ENCODE results near the gene IRF9. TPM values are rescaled to one million over a fixed set of nuclear protein-coding genes. Genes with fewer than 3 reads are reported as not detected.

IRF9 gene
- total and polyA plus RNA-seq, 2 of the 13 experiments (the other 11 are each of a cell fraction or from before 2014, with no cell fraction given) = 14.9 to 49.7 TPM

- TF ChIP-seq MNT (IDR thresholded peaks at IDR 0.05) = 0 out of 2 replicates have a peak, but pooled peaks have one; percentile 8
- TF ChIP-seq GLMP (CRISPR knock-in tag; IDR thresholded peaks at IDR 0.05; ENCODE audit: borderline replicate concordance) = no peak
- TF ChIP-seq ZNF687 (CRISPR knock-in tag; IDR thresholded peaks at IDR 0.05) = no peak
- TF ChIP-seq ZNF530 (CRISPR knock-in tag; IDR thresholded peaks at IDR 0.05; ENCODE audit: low read depth) = no peak
- no peak for TF ChIP-seq ZNF724P (CRISPR knock-in tag; IDR thresholded peaks at IDR 0.05; ENCODE audit: borderline replicate concordance)
- no peak for TF ChIP-seq RXRB (CRISPR knock-in tag; IDR thresholded peaks at IDR 0.05; ENCODE audit: borderline replicate concordance)
- TF ChIP-seq ZNF318 (CRISPR knock-in tag; IDR thresholded peaks at IDR 0.05) = 0 out of 2 replicates have a peak, but pooled peaks have one; percentile 68
- peak; percentile 60; the same call in 1 of the 2 replicates for TF ChIP-seq ZBTB7A (CRISPR knock-in tag; IDR thresholded peaks at IDR 0.05)
- no peak for TF ChIP-seq ZNF24 (IDR thresholded peaks at IDR 0.05)
These were observed 11.6 kb upstream of the IRF9 start (continued) for GRCh38 chr14:24149302-24149969.

Measured in HepG2 (cell line).